Neural progenitor cell (in vitro differentiated cells): ENCODE measurements around the gene ATOSB. TPM values are rescaled to one million over a fixed set of nuclear protein-coding genes. Genes with fewer than 3 reads are reported as not detected.

Experiments used
- DNase-seq: peaks from one replicate; pipeline ENCODE4 v3.0.0-alpha.2; 2016; ENCODE audit warnings: low spot score
- H2AFZ ChIP-seq: fragments of 200-600 bp; sonication (generic); replicated peaks from 2 replicates; pipeline ENCODE4 v1.6.1; 2016; ENCODE audit warnings: antibody characterized with exemption
- H3F3A ChIP-seq: fragments of 200-600 bp; sonication (generic); 2 replicates; pipeline ENCODE4 v1.6.1; 2016; ENCODE audit warnings: antibody characterized with exemption, low read depth
- H3K27ac ChIP-seq: fragments of 200-600 bp; sonication (generic); 2 replicates; pipeline ENCODE4 v1.5.1; 2016; ENCODE audit warnings: mild to moderate bottlenecking
- H3K27me3 ChIP-seq: fragments of 200-600 bp; sonication (generic); 2 replicates; pipeline ENCODE4 v1.6.1; 2016; ENCODE audit warnings: mild to moderate bottlenecking, moderate library complexity
- H3K36me3 ChIP-seq: fragments of 200-600 bp; sonication (generic); 2 replicates; pipeline ENCODE4 v1.5.1; 2016
- H3K4me1 ChIP-seq: fragments of 200-600 bp; sonication (generic); 2 replicates; pipeline ENCODE4 v1.6.1; 2016; ENCODE audit warnings: mixed run types
- H3K4me2 ChIP-seq: fragments of 200-600 bp; sonication (generic); 2 replicates; pipeline ENCODE4 v1.6.1; 2016
- H3K4me3 ChIP-seq: fragments of 200-600 bp; sonication (generic); 2 replicates; pipeline ENCODE4 v1.5.1; 2016
- H3K79me2 ChIP-seq: fragments of 200-600 bp; sonication (generic); 2 replicates; pipeline ENCODE4 v1.6.1; 2016; ENCODE audit warnings: low read depth
- H3K9ac ChIP-seq: fragments of 200-600 bp; sonication (generic); 2 replicates; pipeline ENCODE4 v1.6.1; 2016
- H3K9me3 ChIP-seq: fragments of 200-600 bp; sonication (generic); 2 replicates; pipeline ENCODE4 v1.5.1; 2016; ENCODE audit warnings: low read depth
- H4K20me1 ChIP-seq: fragments of 200-600 bp; sonication (generic); 2 replicates; pipeline ENCODE4 v1.6.1; 2016; ENCODE audit warnings: low read depth
- H3K27ac Mint-ChIP-seq: 3 replicates; pipeline ENCODE4 v1.8.0; 2021; ENCODE audit warnings: mixed read lengths
- H3K27me3 Mint-ChIP-seq: 2 replicates; pipeline ENCODE4 v1.8.0; 2022; ENCODE audit warnings: low read depth, mild to moderate bottlenecking, inconsistent platforms, moderate library complexity, mixed read lengths; ENCODE audit not compliant: insufficient read depth
- H3K36me3 Mint-ChIP-seq: 3 replicates; pipeline ENCODE4 v1.8.0; 2021; ENCODE audit warnings: mixed read lengths
- H3K4me1 Mint-ChIP-seq: 3 replicates; pipeline ENCODE4 v1.8.0; 2021; ENCODE audit warnings: mixed read lengths
- H3K4me3 Mint-ChIP-seq: 3 replicates; pipeline ENCODE4 v1.8.0; 2021; ENCODE audit warnings: mild to moderate bottlenecking, moderate library complexity, mixed read lengths
- H3K9me3 Mint-ChIP-seq: 3 replicates; pipeline ENCODE4 v1.8.0; 2020; ENCODE audit warnings: mixed read lengths
- CTCF ChIP-seq: fragments of 200-600 bp; sonication (generic); IDR thresholded peaks from 2 replicates; pipeline ENCODE4 v1.5.1; 2017; ENCODE audit warnings: antibody characterized with exemption, mild to moderate bottlenecking
- EZH2 ChIP-seq: fragments of 200-600 bp; sonication (generic); IDR thresholded peaks from 2 replicates; pipeline ENCODE4 v1.6.1; 2017; ENCODE audit warnings: antibody characterized with exemption, mild to moderate bottlenecking, moderate library complexity
- EZH2phosphoT487 ChIP-seq: fragments of 200-600 bp; sonication (generic); IDR thresholded peaks from 2 replicates; pipeline ENCODE4 v1.6.1; 2017; ENCODE audit warnings: antibody characterized with exemption
- total RNA-seq: library from RNA; depleted of rRNA; stranded (reverse); fragments of >200 nt; gene quantifications from 2 replicates; pipeline ENCODE4 v1.2.3, GENCODE V29; 2015; ENCODE audit warnings: low replicate concordance

The ATOSB gene
- total RNA-seq, 1 donor from 2014 or later = 8.5 TPM

DNA sequence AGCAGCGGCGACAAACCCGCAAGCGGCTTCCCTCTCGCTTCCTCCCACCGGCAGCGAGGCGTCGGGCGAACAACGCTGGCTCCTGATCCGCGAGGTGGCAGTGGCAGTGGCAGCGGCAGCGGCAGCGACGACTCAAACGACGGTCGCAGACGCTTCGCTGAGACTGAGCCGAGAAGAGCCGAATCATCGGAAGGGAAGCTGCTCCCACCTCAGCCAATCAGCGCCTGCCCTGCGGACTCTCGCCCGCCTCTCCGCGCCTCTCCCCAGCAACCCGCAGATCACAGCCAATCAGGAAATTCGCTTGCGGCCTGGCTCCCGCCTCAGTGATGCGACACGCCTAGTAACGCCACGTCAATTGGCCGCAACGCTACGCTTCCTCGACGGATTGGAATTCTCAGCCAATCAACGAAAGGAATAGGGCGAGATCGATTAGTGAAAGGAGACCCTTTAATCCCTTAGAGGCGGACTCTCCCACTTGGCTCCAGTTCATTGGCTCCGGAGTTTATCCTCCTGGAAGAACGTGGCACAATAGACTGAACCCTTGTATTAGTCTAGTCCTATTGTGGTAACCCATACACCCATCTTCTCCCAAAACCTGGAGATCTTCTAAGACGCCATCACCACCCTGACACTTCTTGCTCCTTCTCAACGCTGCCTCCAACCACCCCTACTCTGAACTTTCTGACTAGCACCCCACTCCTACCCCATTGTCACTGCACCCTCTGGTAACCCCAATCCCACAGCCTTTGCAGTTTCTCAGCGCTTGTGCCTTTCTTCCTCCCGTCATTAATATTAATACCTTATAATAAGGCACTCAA is 43.0 kb downstream of the ATOSB start, which contains the start of gene VCP:
Gene VCP, minus strand, starts transcription at position 165 of the 818 bp plus-strand sequence. CDS start 272 bp downstream, outside the sequence.
- peak within 1 kb of the TSS; percentile 92 for H3K9ac ChIP-seq
- no peaks in the 10 kb centered on the region for H3K36me3 ChIP-seq
- DNase-seq = peak; percentile 99
- peaks cover 27% of the 10 kb centered on the region for H3F3A ChIP-seq
- no peak for TF ChIP-seq EZH2
- no peak for TF ChIP-seq EZH2phosphoT487
- TF ChIP-seq CTCF = no peak
- peak within 1 kb of the TSS; percentile 96 for H3K4me3 Mint-ChIP-seq
- peaks cover 41% of the 10 kb centered on the region for H4K20me1 ChIP-seq
- no peaks in the 10 kb centered on the region for H3K9me3 Mint-ChIP-seq
- peak within 1 kb of the TSS; percentile 100 for H3K27ac ChIP-seq
- peaks cover 59% of the 10 kb centered on the region for H3K79me2 ChIP-seq
- no peaks in the 10 kb centered on the region for H3K9me3 ChIP-seq
- H3K27me3 ChIP-seq = no peaks in the 10 kb centered on the region
- peaks cover 45% of the 10 kb centered on the region for H3K36me3 Mint-ChIP-seq
- H3K27ac Mint-ChIP-seq = peak within 1 kb of the TSS; percentile 94
- H2AFZ ChIP-seq = peak within 1 kb of the TSS; percentile 28
- peak within 1 kb of the TSS; percentile 88 for H3K4me2 ChIP-seq
- H3K4me1 ChIP-seq = peaks cover 15% of the 10 kb centered on the region
- H3K4me1 Mint-ChIP-seq = peaks cover 47% of the 10 kb centered on the region
- H3K27me3 Mint-ChIP-seq = peaks cover 5% of the 10 kb centered on the region
- H3K4me3 ChIP-seq = peak within 1 kb of the TSS; percentile 82

- Histone ChIP-seq H3K27me3 (no peaks in the 10 kb centered on the region), H3K4me1 (peaks cover 15% of the 10 kb centered on the region), H3K9ac (peak overlapping the region; percentile 92), H2AFZ (no peak overlapping the region), H3K36me3 (no peaks in the 10 kb centered on the region), H3K4me2 (peak overlapping the region; percentile 88), H3K27ac (peak overlapping the region; percentile 100), H3K79me2 (peaks cover 59% of the 10 kb centered on the region), H4K20me1 (peaks cover 47% of the 10 kb centered on the region), H3K4me3 (peak overlapping the region; percentile 82), H3F3A (peaks cover 27% of the 10 kb centered on the region), H3K9me3 (no peaks in the 10 kb centered on the region)
- Mint-ChIP-seq H3K4me1 (peaks cover 41% of the 10 kb centered on the region), H3K4me3 (peak overlapping the region; percentile 96), H3K27me3 (peaks cover 5% of the 10 kb centered on the region), H3K9me3 (no peaks in the 10 kb centered on the region), H3K36me3 (peaks cover 46% of the 10 kb centered on the region), H3K27ac (peak overlapping the region; percentile 83)
- TF ChIP-seq EZH2 (no peak), CTCF (peak; percentile 55)
- peak; percentile 93 for DNase-seq
Measured at GRCh38 chr9:35071814-35072460, 43.7 kb downstream of the ATOSB start.

DNA sequence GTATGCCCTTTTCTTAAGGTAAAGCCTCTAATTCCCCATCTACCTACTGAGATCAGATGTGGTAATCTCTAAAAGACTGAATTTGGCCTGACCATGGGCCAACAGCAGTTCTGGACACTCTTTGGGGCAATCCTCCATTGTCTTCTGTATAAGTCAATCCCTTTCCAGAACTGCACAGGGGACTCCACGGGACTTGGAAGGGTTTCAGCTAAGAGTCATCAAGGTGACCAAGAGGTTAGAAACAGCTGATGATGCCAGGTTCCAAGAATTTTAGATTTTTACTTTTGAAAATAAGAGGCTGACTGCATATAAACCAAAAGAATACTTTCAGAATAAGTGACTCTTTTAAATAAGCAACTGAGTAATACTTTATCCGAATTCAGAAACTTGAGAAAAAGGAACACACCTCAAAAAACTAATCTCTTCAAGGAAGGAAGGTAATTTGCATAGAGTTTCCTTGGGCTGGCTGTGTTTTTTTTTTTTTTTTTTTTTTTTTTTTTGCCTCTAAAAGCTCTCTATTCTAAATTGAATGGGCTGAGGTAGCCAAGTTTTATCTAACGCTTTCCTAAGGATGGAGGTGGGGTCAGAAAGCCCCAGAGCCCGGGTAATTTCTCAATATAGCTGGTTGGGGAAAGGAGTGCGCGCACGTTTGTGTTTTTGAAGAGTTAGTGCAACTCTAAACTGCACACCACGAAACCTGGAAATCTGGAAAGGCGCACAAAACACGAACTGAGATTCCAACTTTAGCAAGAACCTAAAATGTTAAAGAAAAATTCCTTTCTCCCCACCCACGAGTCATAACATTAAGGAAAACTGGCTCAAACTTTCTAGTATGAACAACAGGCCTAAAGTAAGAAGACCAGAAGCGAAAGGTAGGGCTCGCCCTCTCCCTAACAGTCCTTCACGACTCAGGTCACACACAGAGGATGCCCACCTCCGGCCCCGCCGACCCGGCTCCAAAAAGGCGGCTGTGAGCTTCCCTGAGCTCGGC is 44.5 kb downstream of the ATOSB start:
- peaks cover 48% of the 10 kb centered on the region for H3K36me3 Mint-ChIP-seq

More for the DNA sequence above, 44.5 kb downstream of the ATOSB start:
- Mint-ChIP-seq H3K27me3 (peaks cover 5% of the 10 kb centered on the region), H3K4me3 (peak overlapping the region; percentile 96), H3K4me1 (peaks cover 40% of the 10 kb centered on the region), H3K27ac (peak overlapping the region; percentile 83), H3K9me3 (no peaks in the 10 kb centered on the region)
- H3K27ac ChIP-seq = peak overlapping the region; percentile 100
- H3F3A ChIP-seq = peaks cover 27% of the 10 kb centered on the region
- H3K27me3 ChIP-seq = no peaks in the 10 kb centered on the region
- peak overlapping the region; percentile 82 for H3K4me3 ChIP-seq
- no peak for TF ChIP-seq EZH2
- TF ChIP-seq CTCF = no peak
- no peak for TF ChIP-seq EZH2phosphoT487
- peaks cover 59% of the 10 kb centered on the region for H3K79me2 ChIP-seq
- H3K36me3 ChIP-seq = no peaks in the 10 kb centered on the region
- peak overlapping the region; percentile 92 for H3K9ac ChIP-seq
- no peaks in the 10 kb centered on the region for H3K9me3 ChIP-seq
- peak overlapping the region; percentile 88 for H3K4me2 ChIP-seq
- H2AFZ ChIP-seq = no peak overlapping the region
- peak; percentile 24 for DNase-seq
- peaks cover 15% of the 10 kb centered on the region for H3K4me1 ChIP-seq
- peaks cover 51% of the 10 kb centered on the region for H4K20me1 ChIP-seq
